HG03064 (cell line): ENCODE data around the gene EPM2A.
A peak's percentile ranks its signal among the peaks of the same experiment; 100 is the strongest.

ENCODE experiments used
- ATAC-seq: cut with Tn5 transposase; IDR thresholded peaks from one replicate; pipeline ENCODE4 v1.9.1; 2021; ENCODE audit warnings: low read depth; ENCODE audit not compliant: unreplicated experiment

The EPM2A gene

GRCh38 chr6:145685932-145686331 is 49.4 kb downstream of the EPM2A start:
- no peak for ATAC-seq

GRCh38 chr6:145681965-145682364 is 53.4 kb downstream of the EPM2A start:
- no peak for ATAC-seq

GRCh38 chr6:145673504-145673903 is 61.8 kb downstream of the EPM2A start:
- ATAC-seq, result no peak

- ATAC-seq, result no peak
These were observed 65.0 kb downstream of the EPM2A start for GRCh38 chr6:145670311-145670710.

- no peak for ATAC-seq
These were observed 65.7 kb downstream of the EPM2A start for GRCh38 chr6:145669627-145670034.

- ATAC-seq, result no peak
These were observed 66.5 kb downstream of the EPM2A start for GRCh38 chr6:145668844-145669243.

- no peak for ATAC-seq
These were observed 74.6 kb downstream of the EPM2A start for GRCh38 chr6:145660676-145661075.

GRCh38 chr6:145656128-145656527 is 79.2 kb downstream of the EPM2A start:
- ATAC-seq, result no peak

- no peak for ATAC-seq
These were observed 82.7 kb downstream of the EPM2A start for GRCh38 chr6:145652572-145652971.

GRCh38 chr6:145651988-145652387 is 83.3 kb downstream of the EPM2A start:
- ATAC-seq, result no peak

- no peak for ATAC-seq
These were observed 87.2 kb downstream of the EPM2A start for GRCh38 chr6:145648149-145648548.

GRCh38 chr6:145647602-145648001 is 87.7 kb downstream of the EPM2A start:
- no peak for ATAC-seq

GRCh38 chr6:145643760-145644159 is 91.6 kb downstream of the EPM2A start:
- no peak for ATAC-seq

GRCh38 chr6:145633981-145634627 is 101.2 kb downstream of the EPM2A start:
- ATAC-seq, result peak; percentile 94

- no peak for ATAC-seq
These were observed 102.3 kb downstream of the EPM2A start for GRCh38 chr6:145632971-145633370.

GRCh38 chr6:145631374-145631773 is 103.9 kb downstream of the EPM2A start:
- no peak for ATAC-seq

GRCh38 chr6:145630598-145630997 is 104.7 kb downstream of the EPM2A start:
- ATAC-seq, result no peak

GRCh38 chr6:145629478-145629877 is 105.8 kb downstream of the EPM2A start:
- no peak for ATAC-seq

GRCh38 chr6:145627451-145627850 is 107.9 kb downstream of the EPM2A start:
- no peak for ATAC-seq

- no peak for ATAC-seq
These were observed 108.5 kb downstream of the EPM2A start for GRCh38 chr6:145626857-145627256.

- ATAC-seq, result no peak
These were observed 112.1 kb downstream of the EPM2A start for GRCh38 chr6:145623231-145623630.

GRCh38 chr6:145621776-145622175 is 113.5 kb downstream of the EPM2A start:
- peak; percentile 58 for ATAC-seq

- no peak for ATAC-seq
These were observed 115.2 kb downstream of the EPM2A start for GRCh38 chr6:145620088-145620487.
